ENCODE results near the gene ENTPD6.

Gene ENTPD6

DNA sequence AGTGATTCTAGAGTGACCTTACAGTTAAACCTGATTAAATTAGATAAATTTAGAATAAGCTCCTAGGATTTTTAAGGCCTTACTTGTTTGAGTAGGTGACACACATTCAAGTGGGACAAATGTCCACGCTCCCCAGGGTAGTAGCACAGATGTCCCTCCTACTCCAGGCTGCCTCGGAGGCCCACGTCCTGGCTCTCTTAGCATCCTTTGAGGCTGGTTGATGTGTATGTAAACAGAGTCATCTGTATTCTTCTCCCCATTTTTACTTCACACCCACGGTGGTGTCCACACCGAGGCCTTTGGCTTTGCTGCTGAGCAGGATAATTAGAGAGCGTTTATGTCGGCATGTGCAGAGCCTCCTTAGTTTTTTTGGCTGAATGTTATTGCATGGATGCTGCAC lies 15.8 kb downstream of the ENTPD6 start:
- DNase-seq (ENCODE audit: extremely low read depth, low read depth): no peak
- no peak for TF ChIP-seq CTCF (IDR thresholded peaks at IDR 0.05; ENCODE audit: low read depth, low read length)

DNA sequence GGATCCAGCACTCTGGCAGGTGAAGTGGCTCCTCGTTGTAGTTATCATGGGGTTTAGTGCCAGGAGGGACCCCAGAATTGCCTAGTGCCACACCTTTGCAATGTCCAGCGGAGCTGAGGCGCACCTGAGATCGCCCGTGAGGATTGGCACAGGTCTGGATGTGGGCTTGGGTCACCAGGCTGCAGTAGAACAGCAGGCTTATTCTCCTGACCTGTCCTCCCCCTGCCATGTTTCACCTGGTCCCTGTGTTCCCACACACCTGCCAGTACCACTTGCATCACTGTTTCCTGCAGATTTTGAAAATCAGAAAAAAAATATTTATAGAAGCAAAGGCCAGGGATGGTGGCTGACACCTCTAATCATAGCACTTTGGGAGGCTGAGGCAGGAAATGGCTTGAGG lies 16.7 kb downstream of the ENTPD6 start:
- TF ChIP-seq CTCF (IDR thresholded peaks at IDR 0.05; ENCODE audit: low read depth, low read length): no peak

DNA sequence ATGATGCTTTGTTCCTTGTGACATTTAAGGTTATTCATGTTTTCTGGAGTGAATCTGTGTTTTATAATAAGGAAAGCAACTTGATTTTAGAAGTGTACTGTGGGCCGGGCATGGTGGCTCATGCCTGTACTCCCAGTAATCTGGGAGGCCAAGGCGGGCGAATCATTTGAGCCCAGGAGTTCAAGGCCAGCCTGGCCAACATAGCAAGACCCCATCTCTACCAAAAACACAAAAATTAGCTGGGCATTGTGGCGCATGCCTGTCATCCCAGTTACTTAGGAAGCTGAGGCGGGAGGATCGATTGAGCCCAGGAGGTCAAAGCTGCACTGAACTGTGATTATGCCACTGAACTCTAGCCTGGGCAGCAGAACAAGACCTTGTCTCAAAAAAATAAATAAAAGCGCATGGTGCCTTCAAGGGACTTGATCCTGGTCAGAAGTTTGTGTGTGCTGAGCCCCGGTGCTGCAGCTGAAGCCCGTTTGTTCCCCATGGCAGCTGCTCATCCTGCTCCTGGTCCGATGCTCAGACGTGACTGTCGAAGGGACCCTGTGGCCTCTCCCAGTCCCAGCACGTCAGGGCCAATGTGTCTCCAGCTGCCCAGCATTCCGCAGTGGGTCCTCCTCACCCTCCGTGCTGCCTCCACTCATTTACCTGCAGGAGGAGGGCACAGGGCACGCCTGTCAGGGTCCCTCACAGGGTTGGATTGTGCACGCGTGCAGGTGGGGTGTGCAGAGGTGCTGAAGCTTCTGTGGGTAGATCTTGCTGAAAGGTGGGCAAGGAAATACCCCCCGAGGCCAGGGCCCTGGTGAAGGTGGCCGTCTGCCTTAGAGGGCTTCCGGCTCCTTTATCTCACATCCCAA lies 18.3 kb downstream of the ENTPD6 start:
- no peak for TF ChIP-seq CTCF (IDR thresholded peaks at IDR 0.05; ENCODE audit: low read depth, low read length)
- DNase-seq (ENCODE audit: extremely low read depth, low read depth): no peak

More for the DNA sequence above, 16.7 kb downstream of the ENTPD6 start:
- no peak for DNase-seq (ENCODE audit: extremely low read depth, low read depth)

GRCh38 chr20:25214426-25214790 lies 18.9 kb downstream of the ENTPD6 start:
- no peak for TF ChIP-seq CTCF (IDR thresholded peaks at IDR 0.05; ENCODE audit: low read depth, low read length)
- no peak for DNase-seq (ENCODE audit: extremely low read depth, low read depth)

DNA sequence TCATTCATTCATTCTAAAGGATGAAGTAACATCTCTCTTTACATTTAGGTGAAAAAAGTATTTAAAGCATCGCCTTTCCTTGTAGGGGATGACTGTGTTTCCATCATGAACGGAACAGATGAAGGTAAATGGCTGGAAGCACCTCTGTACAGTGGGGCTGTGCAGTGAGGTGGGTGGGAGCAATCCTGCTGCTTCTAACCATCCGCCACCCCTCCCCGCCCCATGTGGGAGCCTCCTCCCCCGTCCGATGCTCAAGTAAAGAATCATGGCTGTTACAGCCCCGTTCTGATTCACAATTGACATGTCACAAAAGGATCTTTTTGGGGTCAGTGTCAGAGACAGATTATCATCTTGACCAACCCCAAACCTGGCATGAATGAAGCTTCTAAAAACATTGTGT lies 19.3 kb downstream of the ENTPD6 start:
- TF ChIP-seq CTCF (IDR thresholded peaks at IDR 0.05; ENCODE audit: low read depth, low read length): no peak
- no peak for DNase-seq (ENCODE audit: extremely low read depth, low read depth)

- DNase-seq (ENCODE audit: extremely low read depth, low read depth): no peak
- no peak for TF ChIP-seq CTCF (IDR thresholded peaks at IDR 0.05; ENCODE audit: low read depth, low read length)
Observed at GRCh38 chr20:25215521-25215920, 20.0 kb downstream of the ENTPD6 start.

DNA sequence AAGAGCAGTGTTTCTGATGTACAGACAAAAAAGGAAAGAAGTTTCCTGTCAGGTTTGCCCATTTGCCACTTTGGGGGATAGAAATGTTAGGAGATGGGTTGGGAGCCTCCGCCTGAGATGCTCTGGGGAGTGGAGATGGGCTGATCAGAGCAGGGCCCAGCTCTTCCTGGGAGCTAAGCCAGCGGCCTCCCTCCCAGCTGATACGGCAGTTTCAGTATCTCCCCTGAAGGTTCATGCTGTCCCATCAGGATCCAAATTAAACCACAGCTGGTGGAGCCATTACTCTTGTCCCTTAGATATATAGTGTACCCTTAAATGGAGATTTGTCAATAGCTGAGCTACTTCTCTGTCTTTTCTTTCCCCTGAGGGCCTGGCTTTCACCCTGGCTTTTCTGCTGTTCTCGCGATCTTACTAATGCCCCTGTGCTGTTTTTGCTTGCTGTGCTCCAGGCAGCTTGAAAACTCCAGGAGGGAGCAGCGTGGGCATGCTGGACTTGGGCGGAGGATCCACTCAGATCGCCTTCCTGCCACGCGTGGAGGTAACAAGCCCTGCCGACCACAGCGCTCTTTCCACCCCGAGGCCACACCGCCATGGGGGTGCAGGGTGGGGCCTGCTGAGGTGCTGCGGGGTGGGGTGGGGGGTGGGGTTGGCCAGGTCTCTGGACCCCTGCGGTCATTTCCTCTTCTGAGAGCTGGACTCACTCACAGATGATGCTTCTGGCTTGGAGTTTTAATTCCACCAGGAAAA lies 20.9 kb downstream of the ENTPD6 start:
- TF ChIP-seq CTCF (IDR thresholded peaks at IDR 0.05; ENCODE audit: low read depth, low read length): no peak

More for the DNA sequence above, 20.9 kb downstream of the ENTPD6 start:
- DNase-seq (ENCODE audit: extremely low read depth, low read depth): no peak

All from AG09319 (cell line).